SK-N-MC (cell line): ENCODE data around the gene MRPL45.

Experiments
- FOXP2 ChIP-seq: optimal IDR thresholded peaks from 2 replicates; pipeline ENCODE3; 2011; ENCODE audit warnings: mild to moderate bottlenecking, moderate library complexity; ENCODE audit not compliant: insufficient read depth; ENCODE audit errors: extremely low read length, control extremely low read depth
- POLR2AphosphoS5 ChIP-seq: IDR thresholded peaks from 2 replicates; pipeline ENCODE4 v1.6.1; 2012; ENCODE audit warnings: mild to moderate bottlenecking, low read depth, low read length, borderline replicate concordance

DNA sequence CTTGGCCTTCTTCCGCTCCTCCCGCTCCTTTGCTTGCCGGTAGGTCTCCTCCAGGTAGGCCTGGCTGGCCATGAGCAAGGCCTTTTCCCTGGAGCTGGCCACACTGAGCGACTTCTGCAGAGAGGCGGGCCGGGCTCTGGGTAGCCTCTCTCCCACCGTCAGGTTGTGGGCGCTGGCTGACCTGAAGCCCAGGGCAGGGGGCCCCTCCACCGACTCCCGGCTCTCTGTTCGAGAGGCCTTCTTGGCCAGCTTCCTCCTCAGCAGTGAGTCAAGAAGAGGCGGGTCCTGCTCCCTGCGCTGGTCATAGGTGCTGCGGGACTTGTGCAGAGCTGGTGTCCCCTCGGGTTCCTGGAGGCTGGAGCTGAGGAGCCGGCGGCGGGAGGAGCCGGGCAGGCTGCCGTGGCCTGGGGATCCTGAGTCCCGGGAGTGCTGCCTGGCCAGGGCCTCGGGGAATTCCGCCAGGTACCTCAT is 34.0 kb downstream of the MRPL45 start:
- TF ChIP-seq FOXP2 (no peak), POLR2AphosphoS5 (no peak)
